T-helper 17 cell (primary cell): ENCODE measurements around the gene LRRC25. TPM values are rescaled to one million over a fixed set of nuclear protein-coding genes. Genes with fewer than 3 reads are reported as not detected.

Experiments used
- total RNA-seq, 4 donors: library from RNA in 2 of 4; stranded (reverse) in 2 of 4; gene quantifications; one replicate each; pipeline ENCODE4 v1.2.3 and lab custom pipeline; 2022 to 2026

LRRC25 gene
- total RNA-seq, 2 donors from 2014 or later, result 0.63 to 3.2 TPM

Other genes starting within 250 kb of the LRRC25 start
- gene PIK3R2, start 244.5 kb downstream of the LRRC25 start, total RNA-seq, result 1 to 10 TPM; 8.6 to 9.1 TPM
- 10 to 100 TPM; 10.1 to 25.8 TPM for gene IFI30, start 223.8 kb downstream of the LRRC25 start, total RNA-seq
- gene MPV17L2, start 204.4 kb downstream of the LRRC25 start, total RNA-seq, result 1 to 10 TPM; 3.8 TPM
- 10 to 100 TPM in 1 of 2 donors, 1 to 10 TPM in 1; 7.4 to 15.3 TPM for gene RAB3A, start 193.6 kb downstream of the LRRC25 start, total RNA-seq
- under 1 TPM in 1 of 2 donors, not detected in 1; 0.31 TPM for gene PDE4C, start 171.2 kb downstream of the LRRC25 start, total RNA-seq
- 10 to 100 TPM; 16.5 to 21.9 TPM for gene IQCN, start 123.2 kb downstream of the LRRC25 start, total RNA-seq
- gene JUND, start 116.0 kb downstream of the LRRC25 start, total RNA-seq, result 1,000 to 10,000 TPM; 1,212 to 1,401 TPM
- gene LSM4, start 74.5 kb downstream of the LRRC25 start, total RNA-seq, result 10 to 100 TPM; 43.3 to 46.6 TPM
- gene PGPEP1, start 57.0 kb downstream of the LRRC25 start, total RNA-seq, result 10 to 100 TPM; 22.0 to 28.3 TPM
- gene GDF15, start 11.5 kb downstream of the LRRC25 start, total RNA-seq, result under 1 TPM; 0.29 to 0.85 TPM
- 100 to 1,000 TPM; 112 to 113 TPM for gene SSBP4, start 21.8 kb upstream of the LRRC25 start, total RNA-seq
- 10 to 100 TPM; 37.6 to 39.6 TPM for gene ISYNA1, start 40.5 kb upstream of the LRRC25 start, total RNA-seq
- gene ELL, start 124.4 kb upstream of the LRRC25 start, total RNA-seq, result 10 to 100 TPM; 51.0 to 62.8 TPM
- 100 to 1,000 TPM; 149 to 186 TPM for gene FKBP8, start 146.0 kb upstream of the LRRC25 start, total RNA-seq
- 10 to 100 TPM; 69.6 to 78.5 TPM for gene KXD1, start 160.2 kb upstream of the LRRC25 start, total RNA-seq
- gene UBA52, start 174.2 kb upstream of the LRRC25 start, total RNA-seq, result 1,000 to 10,000 TPM; 1,880 to 1,939 TPM
- gene REX1BD, start 191.2 kb upstream of the LRRC25 start, total RNA-seq, result 10 to 100 TPM; 89.1 to 97.1 TPM
- gene CRLF1, start 209.2 kb upstream of the LRRC25 start, total RNA-seq, result not detected
- gene TMEM59L, start 215.2 kb upstream of the LRRC25 start, total RNA-seq, result under 1 TPM in 1 of 2 donors, not detected in 1; 0.29 TPM
- gene KLHL26, start 239.4 kb upstream of the LRRC25 start, total RNA-seq, result 10 to 100 TPM; 13.0 to 17.9 TPM